ENCODE results near the gene CPEB1. TPM values are rescaled to one million over a fixed set of nuclear protein-coding genes. Genes with fewer than 3 reads are reported as not detected.

CPEB1 gene
- total RNA-seq, 1 donor from 2014 or later: under 0.01 TPM

GRCh38 chr15:82551646-82552247 is 95.4 kb downstream of the CPEB1 start:
- Histone ChIP-seq H3K4me3 (ENCODE audit: low read depth, low read length) (no peak overlapping the region), H3K36me3 (ENCODE audit: control insufficient read depth, insufficient read depth, low read length) (no peaks in the 10 kb centered on the region), H3K27me3 (ENCODE audit: control insufficient read depth, insufficient read depth, low read length) (peaks cover 4% of the 10 kb centered on the region)
- DNase-seq (ENCODE audit: low read depth) (peak; percentile 58), FAIRE-seq (no peak)
- no peak for TF ChIP-seq CTCF (IDR thresholded peaks at IDR 0.05; ENCODE audit: insufficient read depth, low read length, severe bottlenecking)

GRCh38 chr15:82549199-82549665 is 97.9 kb downstream of the CPEB1 start:
- TF ChIP-seq CTCF (IDR thresholded peaks at IDR 0.05; ENCODE audit: insufficient read depth, low read length, severe bottlenecking): no peak
- Histone ChIP-seq H3K27me3 (ENCODE audit: control insufficient read depth, insufficient read depth, low read length) (peaks cover 7% of the 10 kb centered on the region), H3K4me3 (ENCODE audit: low read depth, low read length) (no peak overlapping the region), H3K36me3 (ENCODE audit: control insufficient read depth, insufficient read depth, low read length) (no peaks in the 10 kb centered on the region)
- FAIRE-seq (no peak), DNase-seq (ENCODE audit: low read depth) (no peak)

GRCh38 chr15:82548700-82549099 is 98.5 kb downstream of the CPEB1 start:
- no peak for TF ChIP-seq CTCF (IDR thresholded peaks at IDR 0.05; ENCODE audit: insufficient read depth, low read length, severe bottlenecking)
- DNase-seq (ENCODE audit: low read depth): no peak
- H3K4me3 ChIP-seq (ENCODE audit: low read depth, low read length): no peak overlapping the region
- peaks cover 7% of the 10 kb centered on the region for H3K27me3 ChIP-seq (ENCODE audit: control insufficient read depth, insufficient read depth, low read length)
- no peak for FAIRE-seq
- H3K36me3 ChIP-seq (ENCODE audit: control insufficient read depth, insufficient read depth, low read length): no peaks in the 10 kb centered on the region

DNA sequence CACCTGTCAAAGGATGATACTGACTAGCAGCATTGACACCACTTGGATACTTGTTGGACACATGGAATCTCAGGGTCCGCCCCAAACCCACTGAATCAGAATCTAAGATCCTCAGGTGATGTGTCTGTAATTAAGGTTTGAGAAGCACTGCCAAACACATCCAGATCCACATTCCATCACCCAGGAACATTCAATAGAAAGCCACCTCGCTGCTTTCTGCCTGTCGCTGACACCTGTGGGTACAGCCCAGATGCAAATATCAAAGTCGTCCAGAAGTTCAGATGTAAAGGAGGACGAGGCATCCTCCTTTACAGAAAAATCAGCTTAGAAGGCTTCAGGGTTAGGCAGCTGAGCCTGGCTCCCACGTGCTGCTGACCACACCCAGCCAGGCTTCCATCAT is 101.7 kb downstream of the CPEB1 start:
- FAIRE-seq (no peak), DNase-seq (ENCODE audit: low read depth) (no peak)
- no peak for TF ChIP-seq CTCF (IDR thresholded peaks at IDR 0.05; ENCODE audit: insufficient read depth, low read length, severe bottlenecking)
- Histone ChIP-seq H3K4me3 (ENCODE audit: low read depth, low read length) (no peak overlapping the region), H3K27me3 (ENCODE audit: control insufficient read depth, insufficient read depth, low read length) (peaks cover 5% of the 10 kb centered on the region), H3K36me3 (ENCODE audit: control insufficient read depth, insufficient read depth, low read length) (no peaks in the 10 kb centered on the region)

GRCh38 chr15:82545002-82545401 is 102.2 kb downstream of the CPEB1 start:
- DNase-seq (ENCODE audit: low read depth) (no peak), FAIRE-seq (no peak)
- peaks cover 3% of the 10 kb centered on the region for H3K27me3 ChIP-seq (ENCODE audit: control insufficient read depth, insufficient read depth, low read length)
- no peak overlapping the region for H3K4me3 ChIP-seq (ENCODE audit: low read depth, low read length)
- no peaks in the 10 kb centered on the region for H3K36me3 ChIP-seq (ENCODE audit: control insufficient read depth, insufficient read depth, low read length)
- no peak for TF ChIP-seq CTCF (IDR thresholded peaks at IDR 0.05; ENCODE audit: insufficient read depth, low read length, severe bottlenecking)

GRCh38 chr15:82544431-82544830 is 102.7 kb downstream of the CPEB1 start:
- no peak for TF ChIP-seq CTCF (IDR thresholded peaks at IDR 0.05; ENCODE audit: insufficient read depth, low read length, severe bottlenecking)
- no peak for FAIRE-seq
- H3K27me3 ChIP-seq (ENCODE audit: control insufficient read depth, insufficient read depth, low read length): peaks cover 3% of the 10 kb centered on the region
- H3K4me3 ChIP-seq (ENCODE audit: low read depth, low read length): no peak overlapping the region
- peaks cover 3% of the 10 kb centered on the region for H3K36me3 ChIP-seq (ENCODE audit: control insufficient read depth, insufficient read depth, low read length)
- DNase-seq (ENCODE audit: low read depth): no peak
